Left lung (tissue), 10 donors: ENCODE results near the gene S100A2. TPM values are rescaled to one million over a fixed set of nuclear protein-coding genes. Genes with fewer than 3 reads are reported as not detected.

ENCODE experiments used
- ATAC-seq: fragments of 200-7000 bp; cut with Tn5 transposase; one replicate; pipeline ENCODE4 v1.9.1; 2020; ENCODE audit warnings: moderate library complexity
- DNase-seq, 4 donors: peaks; one replicate each; pipeline ENCODE4 v3.0.0-alpha.2; 2013 to 2020
- H3K27ac ChIP-seq, 2 donors: fragments of 200-600 bp; sonication (generic) in 1 of 2; one replicate each; pipeline versions ENCODE4 v1.5.0 to v1.8.0; 2020 to 2021
- H3K27me3 ChIP-seq, 2 donors: fragments of 200-600 bp; sonication (generic) in 1 of 2; one replicate each; pipeline versions ENCODE4 v1.5.0 to v1.8.0; 2020 to 2021
- H3K36me3 ChIP-seq, 2 donors: fragments of 200-600 bp; sonication (generic) in 1 of 2; one replicate each; pipeline versions ENCODE4 v1.5.0 to v1.8.0; 2020 to 2021
- H3K4me1 ChIP-seq, 2 donors: fragments of 200-600 bp; one replicate each; pipeline ENCODE4 v1.8.0; 2021
- H3K4me3 ChIP-seq, 2 donors: fragments of 200-600 bp; sonication (generic) in 1 of 2; one replicate each; pipeline versions ENCODE4 v1.5.0 to v1.8.0; 2020 to 2021; ENCODE audit warnings: mild to moderate bottlenecking in 1 of 2
- H3K9me3 ChIP-seq, 2 donors: fragments of 200-600 bp; sonication (generic) in 1 of 2; one replicate each; pipeline versions ENCODE4 v1.5.0 to v1.8.0; 2020 to 2021
- intact Hi-C, 2 donors: fragments of 100-400 bp; cut with DNase I; formaldehyde crosslinking; loops; one replicate each; pipeline versions ENCODE4 v1.11.2 to v1.14.2; 2022
- polyA plus RNA-seq, 6 donors: library from polyadenylated mRNA; unstranded; fragments of 120-200 nt; gene quantifications; one replicate each; pipeline ENCODE4 v1.2.1, GENCODE V29; 2013; ENCODE audit not compliant: insufficient read length in 6 of 6
- total RNA-seq, 2 donors: library from RNA; stranded (reverse); fragmentation: NEBNext Ultra II Directional; extraction: Animal tissue kit (Norgen Biotek cat#: 25700); gene quantifications; one replicate each; pipeline ENCODE4 v1.2.1, GENCODE V29; 2021
- TF ChIP-seq, protein P1 (sequence below), 2 donors: fragments of 200-600 bp; sonication (generic) in 1 of 2; IDR thresholded peaks; one replicate each; pipeline versions ENCODE4 v1.5.0 to v1.8.0; 2021; ENCODE audit warnings: antibody characterized with exemption in 2 of 2
- donor health status: DM: no; HTN: yes; CAD: no.
- donor health status: DM: no; HTN: no; CAD: no.

S100A2 gene
- total and polyA plus RNA-seq, 8 donors, result 0.51 to 25.9 (median 1.0) TPM

DNA sequence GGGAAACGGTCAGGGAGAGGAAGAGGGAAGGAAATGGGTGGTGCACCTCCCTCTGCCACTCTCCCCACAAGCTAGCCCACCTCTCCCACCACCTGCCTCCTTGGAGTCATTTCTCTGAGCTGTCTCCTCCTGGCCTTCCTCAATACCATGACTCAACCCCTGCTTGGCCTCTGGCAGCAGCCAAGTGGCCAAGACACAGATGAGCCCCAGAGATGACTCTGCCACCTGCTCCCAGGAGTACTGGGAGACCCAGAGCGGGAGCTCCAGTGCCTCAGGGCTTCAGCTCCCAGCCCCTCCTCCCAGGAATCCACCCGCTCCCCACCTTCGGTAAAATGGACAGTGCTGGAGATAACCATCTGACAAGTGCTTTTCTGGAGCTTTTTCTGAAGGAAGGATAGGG, 44.7 kb upstream of the S100A2 start:
- H3K4me3 ChIP-seq, result peak overlapping the region in 1 of 2 donors; percentile 51
- no peak for ATAC-seq
- intact Hi-C loops, result no loop called here

DNA sequence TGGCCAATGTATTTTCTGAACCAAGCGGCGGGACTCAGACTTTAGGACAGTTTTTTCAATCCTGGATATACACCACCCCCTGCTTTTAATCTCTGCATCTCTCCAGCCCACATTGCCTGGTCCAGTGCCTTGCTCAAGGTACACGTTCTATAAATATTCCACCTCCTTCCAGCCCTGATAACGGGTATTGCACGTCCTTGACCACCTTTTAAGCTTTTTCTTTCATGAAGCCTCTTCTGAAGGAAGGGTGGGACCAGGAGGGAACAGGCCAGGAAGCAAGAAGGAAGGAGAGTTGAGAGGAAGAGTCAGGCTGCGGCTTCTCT, 43.9 kb upstream of the S100A2 start:
- Histone ChIP-seq H3K4me1 (peaks cover 33 to 35% of the 10 kb centered on the region in 2 donors), H3K27ac (peak overlapping the region; percentile 82 to 88), H3K27me3 (no peaks in the 10 kb centered on the region), H3K9me3 (no peaks in the 10 kb centered on the region), H3K36me3 (peaks cover 0 to 17% of the 10 kb centered on the region in 2 donors), H3K4me3 (peak overlapping the region in 1 of 2 donors; percentile 51)
- DNase-seq (no peak), ATAC-seq (no peak)
- TF ChIP-seq, protein P1, sequence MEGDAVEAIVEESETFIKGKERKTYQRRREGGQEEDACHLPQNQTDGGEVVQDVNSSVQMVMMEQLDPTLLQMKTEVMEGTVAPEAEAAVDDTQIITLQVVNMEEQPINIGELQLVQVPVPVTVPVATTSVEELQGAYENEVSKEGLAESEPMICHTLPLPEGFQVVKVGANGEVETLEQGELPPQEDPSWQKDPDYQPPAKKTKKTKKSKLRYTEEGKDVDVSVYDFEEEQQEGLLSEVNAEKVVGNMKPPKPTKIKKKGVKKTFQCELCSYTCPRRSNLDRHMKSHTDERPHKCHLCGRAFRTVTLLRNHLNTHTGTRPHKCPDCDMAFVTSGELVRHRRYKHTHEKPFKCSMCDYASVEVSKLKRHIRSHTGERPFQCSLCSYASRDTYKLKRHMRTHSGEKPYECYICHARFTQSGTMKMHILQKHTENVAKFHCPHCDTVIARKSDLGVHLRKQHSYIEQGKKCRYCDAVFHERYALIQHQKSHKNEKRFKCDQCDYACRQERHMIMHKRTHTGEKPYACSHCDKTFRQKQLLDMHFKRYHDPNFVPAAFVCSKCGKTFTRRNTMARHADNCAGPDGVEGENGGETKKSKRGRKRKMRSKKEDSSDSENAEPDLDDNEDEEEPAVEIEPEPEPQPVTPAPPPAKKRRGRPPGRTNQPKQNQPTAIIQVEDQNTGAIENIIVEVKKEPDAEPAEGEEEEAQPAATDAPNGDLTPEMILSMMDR (IDR thresholded peaks at IDR 0.05), result no peak
- intact Hi-C loops, result no loop called here

More for the DNA sequence above, 44.7 kb upstream of the S100A2 start:
- Histone ChIP-seq H3K4me1 (peaks cover 33 to 35% of the 10 kb centered on the region in 2 donors), H3K27me3 (no peaks in the 10 kb centered on the region), H3K36me3 (peaks cover 0 to 17% of the 10 kb centered on the region in 2 donors), H3K9me3 (no peaks in the 10 kb centered on the region), H3K27ac (peak overlapping the region; percentile 82 to 88)
- DNase-seq, result no peak
- TF ChIP-seq, protein P1 (IDR thresholded peaks at IDR 0.05), result no peak

DNA sequence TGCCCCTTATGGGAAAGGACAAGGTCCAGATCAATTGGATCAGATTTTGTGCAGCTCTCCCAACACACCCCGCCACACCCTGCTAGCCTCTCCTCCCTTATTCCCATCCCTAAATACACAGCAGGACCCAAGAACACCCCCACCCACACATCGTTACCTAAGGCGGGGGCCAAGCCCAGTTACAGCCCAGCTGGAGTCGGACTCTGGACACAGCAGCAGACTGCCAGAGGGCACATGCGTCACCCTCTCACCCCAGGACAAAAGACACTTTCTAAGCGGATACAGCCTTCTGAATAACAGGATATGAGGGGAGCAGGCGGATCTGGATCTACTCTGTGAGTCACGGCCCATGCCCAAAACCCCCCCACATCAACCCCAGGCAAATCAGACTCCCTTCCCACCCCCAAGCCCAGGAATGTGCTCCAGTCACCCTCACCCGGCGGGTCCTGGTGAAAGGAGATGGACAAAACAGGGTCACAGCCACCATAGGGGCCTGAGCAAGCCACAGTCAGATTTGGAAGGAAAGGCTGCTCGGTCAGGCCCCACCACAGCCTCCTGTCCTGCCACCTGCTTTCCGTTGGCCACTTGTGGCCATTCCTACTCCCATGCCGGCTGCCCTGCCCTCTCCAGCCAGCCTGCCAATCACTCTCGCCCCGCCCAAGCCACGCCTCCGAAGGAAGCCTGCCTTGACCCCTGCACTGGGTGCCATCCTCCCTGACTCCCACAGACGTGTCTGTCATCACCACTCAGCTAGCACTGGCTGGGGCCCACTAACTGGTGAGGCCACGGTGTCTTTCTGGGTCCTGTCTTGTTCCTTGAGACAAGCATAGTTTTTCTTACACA, 43.3 kb upstream of the S100A2 start:
- peak overlapping the region; percentile 82 to 88 for H3K27ac ChIP-seq
- ATAC-seq (peak; percentile 62), DNase-seq (peak in 3 of 4 donors; percentile 63 to 89 (median 80))
- H3K4me3 ChIP-seq, result peak overlapping the region; percentile 13 to 51
- intact Hi-C loops, result no loop called here
- TF ChIP-seq, protein P1 (IDR thresholded peaks at IDR 0.05), result no peak
- peaks cover 0 to 17% of the 10 kb centered on the region in 2 donors for H3K36me3 ChIP-seq
- no peaks in the 10 kb centered on the region for H3K9me3 ChIP-seq
- no peaks in the 10 kb centered on the region for H3K27me3 ChIP-seq
- peaks cover 30 to 35% of the 10 kb centered on the region in 2 donors for H3K4me1 ChIP-seq

DNA sequence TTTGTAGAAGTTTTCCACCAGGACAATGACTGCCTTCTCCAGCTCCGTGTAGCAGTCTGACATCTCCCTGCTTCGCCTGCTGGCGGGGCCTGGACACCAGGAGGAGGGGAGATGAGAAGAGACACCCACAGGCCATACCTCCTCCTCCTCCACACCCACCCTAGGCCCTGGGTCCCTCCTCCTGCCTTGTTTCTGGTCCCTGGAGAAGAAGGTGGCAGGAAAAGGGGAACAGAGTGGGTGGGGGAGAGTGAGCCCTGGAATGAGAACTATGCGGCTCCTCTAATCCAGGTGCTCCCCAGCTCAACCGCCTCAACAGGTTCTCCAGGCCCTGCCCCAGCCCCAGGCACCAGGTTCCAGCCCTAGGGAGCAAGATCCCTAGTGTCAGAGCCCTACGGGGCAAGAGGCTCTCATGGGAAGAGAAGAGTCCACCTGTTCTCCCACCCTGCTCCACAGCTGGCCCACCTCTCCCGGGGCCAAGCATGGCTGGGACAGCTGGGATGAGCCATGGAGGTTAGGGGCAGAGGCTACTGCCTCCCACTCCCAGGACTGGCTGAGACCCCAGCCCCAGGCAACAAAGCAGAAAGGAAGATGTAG, 42.5 kb upstream of the S100A2 start:
- H3K27me3 ChIP-seq, result no peaks in the 10 kb centered on the region
- H3K27ac ChIP-seq, result peak overlapping the region; percentile 82 to 88
- TF ChIP-seq, protein P1 (IDR thresholded peaks at IDR 0.05), result no peak
- H3K4me1 ChIP-seq, result peaks cover 30 to 35% of the 10 kb centered on the region in 2 donors
- DNase-seq (peak in 1 of 4 donors; percentile 59), ATAC-seq (peak; percentile 8)
- H3K36me3 ChIP-seq, result peaks cover 0 to 17% of the 10 kb centered on the region in 2 donors
- H3K4me3 ChIP-seq, result peak overlapping the region; percentile 13 to 51
- H3K9me3 ChIP-seq, result no peaks in the 10 kb centered on the region
- intact Hi-C loops, result no loop called here

DNA sequence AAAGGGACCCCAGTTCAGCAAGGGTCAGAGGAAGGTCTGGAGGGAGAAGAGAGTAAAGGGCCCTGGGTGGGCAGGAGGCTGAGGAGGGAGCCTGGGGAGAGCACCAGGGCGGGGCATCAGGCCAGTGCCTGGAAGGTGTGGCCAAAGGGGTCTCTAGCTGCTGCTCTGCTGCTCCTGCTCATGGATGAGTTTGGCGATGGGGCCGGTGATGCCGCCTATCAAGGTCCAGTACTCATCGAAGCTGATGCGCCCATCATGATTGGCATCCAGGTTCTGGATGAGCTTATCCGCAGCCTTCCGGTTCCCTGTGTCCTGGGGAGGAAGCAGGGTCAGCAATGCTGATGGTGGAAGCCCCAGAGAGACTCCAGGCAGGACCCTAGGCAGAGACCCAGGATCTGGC, 41.7 kb upstream of the S100A2 start:
- no peak for DNase-seq
- H3K9me3 ChIP-seq, result no peaks in the 10 kb centered on the region
- peak overlapping the region in 1 of 2 donors; percentile 26 for H3K27ac ChIP-seq
- peaks cover 0 to 17% of the 10 kb centered on the region in 2 donors for H3K36me3 ChIP-seq
- TF ChIP-seq, protein P1 (IDR thresholded peaks at IDR 0.05), result no peak
- peak overlapping the region in 1 of 2 donors; percentile 51 for H3K4me3 ChIP-seq
- peaks cover 30 to 35% of the 10 kb centered on the region in 2 donors for H3K4me1 ChIP-seq
- H3K27me3 ChIP-seq, result no peaks in the 10 kb centered on the region
- intact Hi-C loops, result no loop called here
- no peak for ATAC-seq
